ENCODE data around the gene FZD4.
"Not testable (repeated sequence)": the region's sequence is repeated elsewhere in the genome, so short reads cannot be mapped to it uniquely, and the experiment has no call there.

FZD4 gene

GRCh38 chr11:86952221-86952875, 2.8 kb downstream of the FZD4 start:
- TF ChIP-seq CTCF (IDR thresholded peaks at IDR 0.05; ENCODE audit: low read depth, low read length) = no peak
- no peak for DNase-seq (ENCODE audit: extremely low read depth, low read depth)

- no peak for TF ChIP-seq CTCF (IDR thresholded peaks at IDR 0.05; ENCODE audit: low read depth, low read length)
- DNase-seq (ENCODE audit: extremely low read depth, low read depth) = no peak
These were observed 3.5 kb downstream of the FZD4 start for GRCh38 chr11:86951706-86952105.

GRCh38 chr11:86950661-86950995, 4.6 kb downstream of the FZD4 start:
- TF ChIP-seq CTCF (IDR thresholded peaks at IDR 0.05; ENCODE audit: low read depth, low read length) = no peak
- no peak for DNase-seq (ENCODE audit: extremely low read depth, low read depth)

- DNase-seq (ENCODE audit: extremely low read depth, low read depth) = no peak
These were observed 5.1 kb downstream of the FZD4 start for GRCh38 chr11:86949995-86950660.

DNA sequence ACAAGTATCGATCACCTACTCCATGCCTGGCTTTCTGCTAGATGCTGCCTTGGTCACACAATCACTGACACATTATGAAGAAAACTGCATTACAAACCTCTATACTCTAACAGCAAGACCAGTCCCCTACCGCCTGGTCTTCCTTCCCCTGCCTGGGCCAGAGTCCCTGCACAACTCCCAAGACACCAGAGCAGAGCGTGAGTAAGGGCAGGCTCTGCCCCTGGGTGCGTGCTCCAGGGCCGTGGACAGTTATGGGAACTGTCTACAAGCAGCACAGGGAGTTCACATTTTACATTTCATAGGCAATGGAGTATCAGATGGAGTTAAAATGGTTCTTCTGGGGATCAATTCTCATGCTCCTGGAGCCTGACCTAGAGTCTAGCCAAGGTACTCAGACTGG, 6.5 kb downstream of the FZD4 start:
- TF ChIP-seq CTCF (IDR thresholded peaks at IDR 0.05; ENCODE audit: low read depth, low read length) = no peak
- DNase-seq (ENCODE audit: extremely low read depth, low read depth) = no peak

More at GRCh38 chr11:86949995-86950660, 5.1 kb downstream of the FZD4 start:
- no peak for TF ChIP-seq CTCF (IDR thresholded peaks at IDR 0.05; ENCODE audit: low read depth, low read length)

DNA sequence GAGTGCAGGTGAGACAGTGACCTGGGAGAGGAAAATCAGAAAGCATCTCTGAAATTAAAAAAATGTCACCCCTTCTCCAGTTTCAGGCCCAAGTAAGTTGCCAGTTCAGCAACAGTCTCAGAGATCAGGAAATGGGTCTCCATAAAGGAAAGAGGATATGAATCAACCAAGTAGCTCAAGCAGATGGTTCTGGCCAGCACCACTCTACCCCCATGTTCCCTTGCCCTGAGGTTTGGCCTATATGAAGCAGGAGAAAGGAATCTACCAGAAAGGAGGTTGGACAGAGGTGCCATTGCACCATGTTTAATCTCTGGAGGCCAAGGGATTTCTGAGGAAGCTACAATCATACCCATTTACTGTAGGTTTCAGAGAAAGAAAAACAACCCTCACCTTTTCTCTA, 7.7 kb downstream of the FZD4 start:
- TF ChIP-seq CTCF (IDR thresholded peaks at IDR 0.05; ENCODE audit: low read depth, low read length) = no peak
- no peak for DNase-seq (ENCODE audit: extremely low read depth, low read depth)

DNA sequence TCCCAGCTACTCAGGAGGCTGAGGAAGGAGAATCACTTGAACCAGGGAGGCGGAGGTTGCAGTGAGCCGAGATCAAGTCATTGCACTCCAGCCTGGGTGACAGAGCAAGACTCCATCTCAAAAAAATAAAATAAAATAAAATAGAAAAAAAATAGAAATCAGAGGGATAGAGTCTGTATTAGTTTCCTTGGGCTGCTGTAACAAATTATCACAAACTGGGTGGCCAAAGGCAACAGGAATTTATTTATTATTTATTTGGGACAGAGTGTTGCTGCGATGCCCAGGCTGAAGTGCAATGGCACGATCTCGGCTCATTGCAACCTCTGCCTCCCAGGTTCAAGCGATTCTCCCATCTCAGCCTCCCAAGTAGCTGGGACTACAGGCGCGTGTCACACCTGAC, 11.7 kb downstream of the FZD4 start:
- DNase-seq (ENCODE audit: extremely low read depth, low read depth) = not testable (repeated sequence)

Data from AG09319 (cell line).